Measurements from ENCODE around the gene PSMD6.

PSMD6 gene

DNA sequence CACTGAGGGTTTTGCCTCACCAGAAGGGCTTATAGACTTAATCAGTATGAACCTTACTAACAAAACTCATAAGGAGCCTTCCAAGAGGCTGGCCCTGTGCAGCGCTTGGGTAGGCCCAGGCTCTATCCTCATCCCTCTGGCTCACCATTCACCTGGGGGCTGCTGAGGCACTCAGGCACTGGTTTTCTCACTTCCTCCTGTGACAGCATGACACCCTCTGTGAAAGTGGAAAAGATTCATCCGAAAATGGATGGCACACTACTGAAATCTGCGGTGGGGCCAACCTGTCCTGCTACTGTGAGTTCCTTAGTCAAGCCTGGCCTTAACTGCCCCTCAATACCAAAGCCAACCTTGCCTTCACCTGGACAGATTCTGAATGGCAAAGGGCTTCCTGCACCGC, 41.3 kb downstream of the PSMD6 start:
- Histone ChIP-seq H3K27me3 (ENCODE audit: control insufficient read depth, insufficient read depth, low read length) (no peaks in the 10 kb centered on the region), H3K4me1 (ENCODE audit: control insufficient read depth, insufficient read depth, low read length) (peaks cover under 1% of the 10 kb centered on the region), H3K9ac (ENCODE audit: low read length) (no peak overlapping the region), H3K9me3 (ENCODE audit: control insufficient read depth, low read length) (no peaks in the 10 kb centered on the region), H3K4me3 (ENCODE audit: low read length) (no peak overlapping the region), H3K36me3 (ENCODE audit: control insufficient read depth, insufficient read depth, low read length) (peaks cover 9% of the 10 kb centered on the region)

DNA sequence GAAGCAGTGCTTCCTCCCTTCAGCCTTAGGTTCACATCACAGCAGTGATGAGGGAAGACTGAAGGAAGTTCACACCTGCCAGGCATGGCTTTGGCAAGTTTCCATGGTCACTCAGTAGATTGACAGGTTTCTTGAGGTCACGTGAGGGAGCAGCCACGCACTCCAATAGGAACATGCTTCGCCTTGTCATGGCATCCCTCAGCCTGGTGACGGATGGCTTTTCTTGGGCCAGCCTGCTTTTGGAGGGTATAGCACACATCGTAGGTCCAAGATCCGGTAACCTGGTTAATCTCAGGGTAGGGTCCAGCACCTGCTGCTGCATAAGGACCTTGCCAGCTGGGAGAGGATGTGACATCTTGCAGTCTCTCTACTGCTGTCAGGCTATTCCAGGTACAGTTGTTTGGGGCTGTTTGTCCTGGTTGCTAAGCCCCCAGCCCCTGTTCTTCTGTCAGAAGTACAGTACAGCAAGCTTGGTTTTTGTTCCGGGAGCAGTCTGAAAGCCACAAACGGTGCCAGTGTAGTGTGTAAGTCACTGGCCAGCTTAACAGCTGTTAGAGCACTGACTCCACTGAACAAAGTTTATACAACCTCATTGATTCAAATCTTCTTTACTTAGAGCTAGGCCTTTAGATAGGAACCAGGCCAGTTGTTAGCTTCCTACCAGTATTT, 42.3 kb downstream of the PSMD6 start:
- H3K4me3 ChIP-seq (ENCODE audit: low read length) = no peak overlapping the region
- peaks cover 9% of the 10 kb centered on the region for H3K36me3 ChIP-seq (ENCODE audit: control insufficient read depth, insufficient read depth, low read length)
- peaks cover 4% of the 10 kb centered on the region for H3K4me1 ChIP-seq (ENCODE audit: control insufficient read depth, insufficient read depth, low read length)
- H3K27me3 ChIP-seq (ENCODE audit: control insufficient read depth, insufficient read depth, low read length) = no peaks in the 10 kb centered on the region
- H3K9me3 ChIP-seq (ENCODE audit: control insufficient read depth, low read length) = no peaks in the 10 kb centered on the region
- no peak overlapping the region for H3K9ac ChIP-seq (ENCODE audit: low read length)

DNA sequence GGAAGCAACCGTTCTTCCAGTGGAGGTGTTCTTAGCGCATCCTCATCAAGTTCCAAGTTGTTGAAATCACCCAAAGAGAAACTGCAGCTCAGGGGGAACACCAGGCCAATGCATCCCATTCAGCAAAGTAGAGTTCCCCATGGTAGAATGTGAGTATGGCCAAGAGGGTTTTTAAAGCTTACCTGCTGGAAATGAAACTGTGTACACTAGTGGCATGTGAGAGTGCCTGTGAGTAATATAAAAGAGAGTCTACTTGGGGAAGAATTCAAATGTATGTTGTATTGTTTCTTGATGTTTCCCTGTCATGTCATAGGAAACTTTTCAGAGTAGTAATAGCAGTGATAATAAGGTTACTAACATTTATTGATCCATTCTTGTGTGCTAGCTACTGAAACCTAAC, 43.3 kb downstream of the PSMD6 start:
- Histone ChIP-seq H3K27me3 (ENCODE audit: control insufficient read depth, insufficient read depth, low read length) (no peaks in the 10 kb centered on the region), H3K36me3 (ENCODE audit: control insufficient read depth, insufficient read depth, low read length) (peaks cover 9% of the 10 kb centered on the region), H3K4me1 (ENCODE audit: control insufficient read depth, insufficient read depth, low read length) (peaks cover 4% of the 10 kb centered on the region), H3K9me3 (ENCODE audit: control insufficient read depth, low read length) (no peaks in the 10 kb centered on the region), H3K4me3 (ENCODE audit: low read length) (no peak overlapping the region), H3K9ac (ENCODE audit: low read length) (no peak overlapping the region)

DNA sequence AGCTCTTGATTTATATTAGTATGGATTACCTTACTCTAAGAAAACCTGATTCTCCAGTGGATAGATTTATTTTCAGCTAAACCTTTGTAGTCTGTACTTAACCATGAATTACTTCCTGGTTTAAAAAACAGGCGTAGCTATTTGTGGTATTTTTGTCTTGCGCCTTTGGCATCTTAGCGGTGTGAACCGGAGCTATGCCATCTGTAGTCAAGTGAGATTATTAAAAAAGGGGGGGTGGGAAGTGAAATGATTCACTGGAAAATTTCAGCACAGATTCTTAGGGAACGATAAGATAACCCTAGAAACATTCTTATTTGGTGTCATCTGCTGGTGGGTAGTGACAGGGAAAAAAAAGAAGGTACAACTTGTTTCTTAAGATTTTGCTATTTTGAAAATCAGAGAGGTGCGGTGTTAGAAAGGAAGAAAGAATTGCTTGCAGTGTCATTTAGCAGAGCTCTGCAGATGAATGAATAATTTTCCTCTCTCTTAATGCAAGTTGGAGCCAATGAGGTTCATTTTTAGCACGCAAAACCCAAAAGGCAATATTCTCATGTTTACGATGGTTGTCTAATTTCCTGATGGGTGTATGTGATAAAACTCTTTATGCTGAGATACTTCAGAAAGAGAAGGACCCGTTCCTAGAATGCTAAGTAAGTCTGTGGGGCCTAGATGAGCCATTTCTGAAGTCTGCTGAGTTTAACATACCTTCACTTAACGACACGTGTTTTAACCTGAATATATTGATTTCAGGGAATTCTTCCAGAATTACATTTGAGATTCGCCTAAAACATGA, 44.0 kb downstream of the PSMD6 start:
- no peaks in the 10 kb centered on the region for H3K27me3 ChIP-seq (ENCODE audit: control insufficient read depth, insufficient read depth, low read length)
- no peak overlapping the region for H3K4me3 ChIP-seq (ENCODE audit: low read length)
- H3K36me3 ChIP-seq (ENCODE audit: control insufficient read depth, insufficient read depth, low read length) = peaks cover 9% of the 10 kb centered on the region
- H3K9me3 ChIP-seq (ENCODE audit: control insufficient read depth, low read length) = no peaks in the 10 kb centered on the region
- no peak overlapping the region for H3K9ac ChIP-seq (ENCODE audit: low read length)
- H3K4me1 ChIP-seq (ENCODE audit: control insufficient read depth, insufficient read depth, low read length) = peaks cover 4% of the 10 kb centered on the region

DNA sequence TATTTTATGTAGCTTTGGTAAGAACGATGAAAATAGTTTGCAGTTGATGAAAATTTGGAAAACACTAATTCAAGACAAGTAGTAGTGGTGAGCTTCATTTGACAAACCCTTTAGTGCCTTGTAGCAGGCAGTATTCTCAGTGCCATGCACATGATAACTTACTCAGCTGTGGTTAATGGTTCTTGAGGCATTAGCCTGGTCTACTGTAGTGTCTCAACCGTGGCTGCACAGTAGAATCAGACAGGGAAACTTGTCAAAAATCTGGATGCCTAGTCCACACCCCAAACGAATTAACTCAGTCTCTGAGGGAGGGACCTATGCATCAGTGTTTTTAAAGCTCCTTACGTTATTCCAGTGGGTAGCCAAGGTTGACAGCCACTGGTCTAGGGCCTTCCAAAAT, 45.4 kb downstream of the PSMD6 start:
- Histone ChIP-seq H3K4me3 (ENCODE audit: low read length) (no peak overlapping the region), H3K27me3 (ENCODE audit: control insufficient read depth, insufficient read depth, low read length) (no peaks in the 10 kb centered on the region), H3K4me1 (ENCODE audit: control insufficient read depth, insufficient read depth, low read length) (peaks cover 8% of the 10 kb centered on the region), H3K9me3 (ENCODE audit: control insufficient read depth, low read length) (no peaks in the 10 kb centered on the region), H3K36me3 (ENCODE audit: control insufficient read depth, insufficient read depth, low read length) (peaks cover 9% of the 10 kb centered on the region), H3K9ac (ENCODE audit: low read length) (no peak overlapping the region)

DNA sequence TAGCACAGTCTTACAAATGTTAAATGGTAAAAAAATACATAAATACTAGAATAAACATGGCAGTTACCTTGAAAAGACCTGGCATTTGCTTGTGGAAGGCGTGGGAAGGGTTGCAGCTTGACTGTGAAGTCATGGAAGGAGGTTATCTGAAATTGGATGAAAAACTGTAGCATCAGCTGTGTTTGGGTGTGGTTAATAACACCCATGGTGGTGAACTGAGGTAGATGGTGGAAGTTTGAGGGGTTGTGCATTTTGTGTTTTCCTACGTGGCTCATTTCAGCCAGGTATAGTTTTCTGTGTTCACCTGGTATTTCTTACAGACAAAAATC, 46.5 kb downstream of the PSMD6 start:
- Histone ChIP-seq H3K4me3 (ENCODE audit: low read length) (no peak overlapping the region), H3K4me1 (ENCODE audit: control insufficient read depth, insufficient read depth, low read length) (peaks cover 12% of the 10 kb centered on the region), H3K36me3 (ENCODE audit: control insufficient read depth, insufficient read depth, low read length) (peaks cover 9% of the 10 kb centered on the region), H3K9ac (ENCODE audit: low read length) (no peak overlapping the region), H3K27me3 (ENCODE audit: control insufficient read depth, insufficient read depth, low read length) (no peaks in the 10 kb centered on the region), H3K9me3 (ENCODE audit: control insufficient read depth, low read length) (no peaks in the 10 kb centered on the region)

DNA sequence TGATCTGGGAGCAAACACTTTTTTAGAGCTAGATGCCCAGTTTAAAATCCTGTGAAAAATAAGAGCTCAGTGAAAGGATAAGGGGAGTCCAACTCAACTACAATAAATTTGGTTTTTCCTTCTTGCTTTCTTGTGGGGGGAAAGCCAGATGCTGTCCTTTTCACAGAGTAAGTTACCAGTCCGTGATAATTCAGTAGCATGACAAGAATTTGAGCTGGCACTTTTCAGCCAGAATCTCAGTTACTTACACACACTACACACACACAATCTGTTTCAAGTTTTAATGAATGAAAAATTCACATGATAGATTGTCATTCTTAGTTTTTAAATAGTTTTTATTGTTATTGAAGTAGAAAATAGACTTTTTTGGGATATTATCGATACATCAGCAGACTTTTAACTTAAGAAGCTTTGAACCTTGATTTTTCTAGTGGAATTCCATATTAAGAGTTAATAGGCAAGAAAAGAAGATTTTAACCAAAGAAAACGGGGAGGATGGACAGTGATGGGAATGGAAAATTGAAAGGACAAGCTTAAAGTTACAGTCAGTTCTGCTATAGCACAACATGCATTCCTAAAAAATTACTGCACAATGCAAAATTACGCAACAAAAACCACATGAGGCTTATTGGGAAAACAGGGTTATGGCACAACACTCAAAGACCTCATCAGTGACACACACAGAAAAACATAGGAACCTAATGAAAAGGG, 47.0 kb downstream of the PSMD6 start:
- Histone ChIP-seq H3K4me1 (ENCODE audit: control insufficient read depth, insufficient read depth, low read length) (peaks cover 12% of the 10 kb centered on the region), H3K27me3 (ENCODE audit: control insufficient read depth, insufficient read depth, low read length) (no peaks in the 10 kb centered on the region), H3K36me3 (ENCODE audit: control insufficient read depth, insufficient read depth, low read length) (peaks cover 9% of the 10 kb centered on the region), H3K4me3 (ENCODE audit: low read length) (no peak overlapping the region), H3K9ac (ENCODE audit: low read length) (no peak overlapping the region), H3K9me3 (ENCODE audit: control insufficient read depth, low read length) (no peaks in the 10 kb centered on the region)

DNA sequence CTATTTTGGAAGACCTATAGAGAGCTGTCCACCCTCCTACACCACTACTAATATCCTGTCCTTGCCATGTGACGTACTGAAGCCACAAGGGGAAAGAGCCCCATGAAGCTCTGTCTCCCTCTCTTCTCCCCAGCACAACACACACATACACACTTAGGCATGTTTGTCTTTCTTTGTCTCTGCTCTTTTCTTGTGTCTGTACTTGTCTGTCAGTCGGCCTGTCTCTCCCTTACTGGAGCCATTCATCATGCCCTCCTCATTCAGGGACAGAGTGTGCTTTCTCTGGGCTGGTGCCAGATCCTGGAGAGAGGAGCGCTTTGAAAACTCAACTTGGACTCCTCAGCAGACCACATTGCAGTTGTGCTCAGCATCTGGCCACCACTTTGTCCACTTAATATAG, 47.6 kb downstream of the PSMD6 start:
- Histone ChIP-seq H3K27me3 (ENCODE audit: control insufficient read depth, insufficient read depth, low read length) (no peaks in the 10 kb centered on the region), H3K36me3 (ENCODE audit: control insufficient read depth, insufficient read depth, low read length) (peaks cover 7% of the 10 kb centered on the region), H3K4me3 (ENCODE audit: low read length) (no peak overlapping the region), H3K9me3 (ENCODE audit: control insufficient read depth, low read length) (no peaks in the 10 kb centered on the region), H3K9ac (ENCODE audit: low read length) (no peak overlapping the region), H3K4me1 (ENCODE audit: control insufficient read depth, insufficient read depth, low read length) (peaks cover 12% of the 10 kb centered on the region)

DNA sequence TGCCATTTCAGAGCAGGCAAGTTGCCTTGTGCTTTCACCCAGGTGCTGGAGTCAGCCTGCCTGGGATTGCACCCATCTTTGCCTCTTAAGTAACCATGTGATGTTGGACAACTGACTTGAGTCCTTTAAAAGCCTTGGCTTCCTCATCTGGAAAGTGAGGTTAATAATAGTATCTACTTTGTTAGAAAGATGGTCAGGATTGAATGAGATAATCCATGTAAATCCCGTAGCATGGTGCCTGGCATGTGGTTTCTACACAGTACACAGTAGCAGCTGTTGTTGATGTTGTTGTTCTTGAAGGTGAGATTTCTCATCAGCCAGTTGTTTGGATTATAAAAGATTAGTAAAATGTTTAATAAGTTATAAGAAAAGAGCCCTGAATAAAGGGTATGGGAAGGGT, 48.8 kb downstream of the PSMD6 start:
- no peak overlapping the region for H3K9ac ChIP-seq (ENCODE audit: low read length)
- H3K36me3 ChIP-seq (ENCODE audit: control insufficient read depth, insufficient read depth, low read length) = no peaks in the 10 kb centered on the region
- H3K4me1 ChIP-seq (ENCODE audit: control insufficient read depth, insufficient read depth, low read length) = peaks cover 12% of the 10 kb centered on the region
- H3K27me3 ChIP-seq (ENCODE audit: control insufficient read depth, insufficient read depth, low read length) = no peaks in the 10 kb centered on the region
- no peak overlapping the region for H3K4me3 ChIP-seq (ENCODE audit: low read length)
- H3K9me3 ChIP-seq (ENCODE audit: control insufficient read depth, low read length) = no peaks in the 10 kb centered on the region

DNA sequence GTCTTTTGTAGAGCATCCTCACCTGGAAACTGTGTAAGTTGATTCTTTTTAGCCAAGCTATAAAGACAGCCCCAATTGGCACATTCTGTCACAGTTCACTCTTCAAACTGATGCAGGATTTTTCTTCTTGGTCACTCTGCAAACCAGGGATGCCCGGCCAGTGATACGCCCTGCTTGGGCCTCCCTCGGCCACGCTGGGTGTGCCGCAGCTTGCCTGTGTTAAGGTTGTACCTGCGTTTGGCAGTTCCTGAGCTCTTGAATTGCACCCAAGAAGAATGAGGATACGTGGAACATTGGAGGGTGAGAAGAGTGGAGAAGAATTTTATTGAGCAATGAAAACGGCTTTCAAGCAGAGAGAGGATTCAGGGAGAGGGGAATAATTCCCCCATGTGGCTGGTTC, 49.9 kb downstream of the PSMD6 start:
- Histone ChIP-seq H3K27me3 (ENCODE audit: control insufficient read depth, insufficient read depth, low read length) (no peaks in the 10 kb centered on the region), H3K9me3 (ENCODE audit: control insufficient read depth, low read length) (no peaks in the 10 kb centered on the region), H3K9ac (ENCODE audit: low read length) (no peak overlapping the region), H3K4me1 (ENCODE audit: control insufficient read depth, insufficient read depth, low read length) (peaks cover 12% of the 10 kb centered on the region), H3K4me3 (ENCODE audit: low read length) (no peak overlapping the region), H3K36me3 (ENCODE audit: control insufficient read depth, insufficient read depth, low read length) (no peaks in the 10 kb centered on the region)

DNA sequence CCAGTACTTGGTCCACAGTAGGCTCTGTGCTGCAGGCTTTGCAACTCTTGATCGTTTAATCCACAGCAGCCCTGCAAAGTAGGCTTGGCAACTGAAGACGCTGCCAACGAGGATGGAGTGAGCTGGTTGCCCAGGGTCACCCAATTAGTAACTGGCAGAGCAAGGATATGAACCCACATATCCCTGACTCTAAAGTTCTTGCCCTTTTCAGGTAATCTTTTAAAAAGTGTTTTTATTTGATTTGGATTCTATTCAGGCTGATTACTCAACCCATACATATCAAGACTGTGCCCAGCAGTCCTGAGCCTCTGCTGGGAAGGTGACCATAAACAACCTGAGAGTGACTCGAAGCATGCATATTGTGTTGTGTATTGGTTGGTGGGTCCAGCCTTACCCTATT, 50.3 kb downstream of the PSMD6 start:
- Histone ChIP-seq H3K4me1 (ENCODE audit: control insufficient read depth, insufficient read depth, low read length) (peaks cover 13% of the 10 kb centered on the region), H3K4me3 (ENCODE audit: low read length) (no peak overlapping the region), H3K36me3 (ENCODE audit: control insufficient read depth, insufficient read depth, low read length) (no peaks in the 10 kb centered on the region), H3K9ac (ENCODE audit: low read length) (no peak overlapping the region), H3K9me3 (ENCODE audit: control insufficient read depth, low read length) (no peaks in the 10 kb centered on the region), H3K27me3 (ENCODE audit: control insufficient read depth, insufficient read depth, low read length) (no peaks in the 10 kb centered on the region)

DNA sequence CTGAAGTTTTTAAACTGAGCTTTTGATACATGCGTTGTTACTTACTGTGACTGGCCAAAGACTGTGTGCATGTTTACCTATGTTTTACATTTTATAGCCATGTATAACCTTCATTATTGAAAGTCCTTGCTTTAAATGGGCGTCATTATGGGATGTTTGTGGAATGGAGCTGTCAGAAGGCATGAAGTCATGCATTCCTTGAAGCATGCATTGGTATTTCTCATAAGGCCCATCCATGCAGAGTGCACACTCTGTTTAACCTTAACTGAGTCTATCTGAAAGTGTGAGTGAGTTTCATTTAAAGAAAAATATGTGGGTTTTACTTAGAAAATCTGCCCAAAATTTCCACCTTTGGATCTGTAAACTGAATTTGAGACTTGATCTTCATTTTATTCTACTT, 51.1 kb downstream of the PSMD6 start:
- H3K4me3 ChIP-seq (ENCODE audit: low read length) = no peak overlapping the region
- H3K36me3 ChIP-seq (ENCODE audit: control insufficient read depth, insufficient read depth, low read length) = no peaks in the 10 kb centered on the region
- peaks cover 19% of the 10 kb centered on the region for H3K4me1 ChIP-seq (ENCODE audit: control insufficient read depth, insufficient read depth, low read length)
- no peaks in the 10 kb centered on the region for H3K9me3 ChIP-seq (ENCODE audit: control insufficient read depth, low read length)
- no peaks in the 10 kb centered on the region for H3K27me3 ChIP-seq (ENCODE audit: control insufficient read depth, insufficient read depth, low read length)
- no peak overlapping the region for H3K9ac ChIP-seq (ENCODE audit: low read length)
